Measurements from ENCODE around the gene SCNN1A.

SCNN1A gene

GRCh38 chr12:6380141-6381121 lies 5.1 kb upstream of the SCNN1A start:
- H3K27ac Mint-ChIP-seq (ENCODE audit: low read depth): peak overlapping the region; percentile 80
- peaks cover 2% of the 10 kb centered on the region for H3K36me3 Mint-ChIP-seq (ENCODE audit: insufficient read depth)
- H3K9me3 Mint-ChIP-seq: no peaks in the 10 kb centered on the region
- peaks cover 26% of the 10 kb centered on the region for H3K4me1 Mint-ChIP-seq
- H3K4me3 Mint-ChIP-seq: no peak overlapping the region
- ATAC-seq (replicated peaks; ENCODE audit: extremely low read depth, poor library complexity, severe bottlenecking) (no peak), DNase-seq (ENCODE audit: low spot score in 2 of 2) (no peak)
- peaks cover 52% of the 10 kb centered on the region for H3K27me3 Mint-ChIP-seq

GRCh38 chr12:6378709-6379472 lies 3.5 kb upstream of the SCNN1A start:
- no peak overlapping the region for H3K27ac Mint-ChIP-seq (ENCODE audit: low read depth)
- peaks cover 27% of the 10 kb centered on the region for H3K4me1 Mint-ChIP-seq
- peaks cover 38% of the 10 kb centered on the region for H3K27me3 Mint-ChIP-seq
- no peaks in the 10 kb centered on the region for H3K9me3 Mint-ChIP-seq
- peaks cover 2% of the 10 kb centered on the region for H3K36me3 Mint-ChIP-seq (ENCODE audit: insufficient read depth)
- no peak for ATAC-seq (replicated peaks; ENCODE audit: extremely low read depth, poor library complexity, severe bottlenecking)
- no peak for DNase-seq (ENCODE audit: low spot score in 2 of 2)
- H3K4me3 Mint-ChIP-seq: no peak overlapping the region

- peaks cover 23% of the 10 kb centered on the region for H3K4me1 Mint-ChIP-seq
- H3K9me3 Mint-ChIP-seq: no peaks in the 10 kb centered on the region
- H3K27ac Mint-ChIP-seq (ENCODE audit: low read depth): no peak overlapping the region
- peaks cover 2% of the 10 kb centered on the region for H3K36me3 Mint-ChIP-seq (ENCODE audit: insufficient read depth)
- no peak for ATAC-seq (replicated peaks; ENCODE audit: extremely low read depth, poor library complexity, severe bottlenecking)
- DNase-seq (ENCODE audit: low spot score in 2 of 2): no peak
- peaks cover 30% of the 10 kb centered on the region for H3K27me3 Mint-ChIP-seq
- no peak overlapping the region for H3K4me3 Mint-ChIP-seq
These were observed 2.3 kb upstream of the SCNN1A start for GRCh38 chr12:6377667-6377994.

DNA sequence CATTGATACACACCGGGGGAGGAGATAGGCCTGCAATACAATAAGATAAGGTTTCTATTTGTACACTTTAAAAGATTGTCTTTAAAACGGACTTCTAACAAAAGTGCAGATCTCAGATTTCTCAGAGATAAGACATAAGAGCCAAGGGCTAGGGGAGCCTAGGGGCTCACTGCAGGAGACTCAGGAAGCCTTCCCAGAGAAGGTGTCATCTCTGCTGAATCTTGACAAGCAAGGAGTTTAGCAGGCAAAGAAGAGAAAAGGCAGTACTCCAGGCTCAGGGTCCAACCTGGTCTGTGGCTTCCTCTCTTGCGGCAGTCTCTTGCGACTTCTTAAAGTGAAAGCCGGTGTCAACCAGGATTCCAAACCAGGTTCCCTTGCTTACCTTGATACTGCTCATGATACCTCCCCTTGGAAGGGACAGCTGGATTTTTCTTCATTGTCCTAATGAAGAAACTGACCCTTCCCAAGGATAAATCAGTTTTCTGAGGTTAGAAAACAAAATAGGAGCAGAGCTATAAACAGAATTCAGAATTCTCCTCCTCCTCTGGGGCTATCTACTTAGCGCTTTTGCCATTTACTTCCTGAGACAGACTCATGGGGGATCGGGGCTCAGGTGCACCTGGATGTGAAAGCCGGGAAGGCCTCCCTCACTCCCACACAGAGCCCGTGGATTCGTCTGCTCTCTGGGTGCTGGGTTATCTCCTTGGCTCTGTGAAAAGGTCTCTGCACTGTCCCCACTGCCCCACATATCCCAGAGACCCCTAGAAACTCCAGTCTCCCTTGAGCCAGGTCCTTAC lies 1.7 kb upstream of the SCNN1A start:
- H3K4me3 Mint-ChIP-seq: peak overlapping the region; percentile 67
- H3K9me3 Mint-ChIP-seq: no peaks in the 10 kb centered on the region
- peaks cover 27% of the 10 kb centered on the region for H3K4me1 Mint-ChIP-seq
- H3K36me3 Mint-ChIP-seq (ENCODE audit: insufficient read depth): peaks cover 2% of the 10 kb centered on the region
- no peak for DNase-seq (ENCODE audit: low spot score in 2 of 2)
- peak; percentile 54 for ATAC-seq (replicated peaks; ENCODE audit: extremely low read depth, poor library complexity, severe bottlenecking)
- H3K27me3 Mint-ChIP-seq: peaks cover 24% of the 10 kb centered on the region
- peak overlapping the region; percentile 76 for H3K27ac Mint-ChIP-seq (ENCODE audit: low read depth)

- peak overlapping the region; percentile 76 for H3K27ac Mint-ChIP-seq (ENCODE audit: low read depth)
These were observed 911 bp upstream of the SCNN1A start for GRCh38 chr12:6376079-6376869.

DNA sequence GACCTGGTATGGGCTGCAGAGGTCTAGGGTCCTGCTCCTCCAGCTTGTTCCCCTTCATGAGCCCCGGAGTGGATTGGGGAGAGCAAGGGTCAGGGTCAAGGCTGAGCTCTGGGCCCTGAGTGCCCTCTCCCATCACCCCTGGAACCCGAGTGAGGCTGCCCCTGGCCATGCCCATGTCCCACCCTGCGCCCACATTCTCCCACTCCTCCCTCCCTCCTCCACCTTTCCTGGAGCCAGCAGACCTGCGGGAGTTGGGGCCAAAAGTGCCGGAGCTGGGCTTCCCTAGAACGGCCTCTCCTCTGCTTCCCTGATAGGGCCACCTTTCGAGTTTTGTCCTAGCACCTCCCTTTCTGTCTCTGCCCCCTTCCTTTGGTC lies 590 bp downstream of the SCNN1A start:
- Mint-ChIP-seq H3K36me3 (ENCODE audit: insufficient read depth) (peaks cover 2% of the 10 kb centered on the region), H3K9me3 (no peaks in the 10 kb centered on the region), H3K27ac (ENCODE audit: low read depth) (no peak overlapping the region), H3K4me1 (peaks cover 27% of the 10 kb centered on the region), H3K4me3 (no peak overlapping the region), H3K27me3 (peaks cover 2% of the 10 kb centered on the region)
- no peak for DNase-seq (ENCODE audit: low spot score in 2 of 2)
- ATAC-seq (replicated peaks; ENCODE audit: extremely low read depth, poor library complexity, severe bottlenecking): no peak

More at GRCh38 chr12:6376079-6376869, 911 bp upstream of the SCNN1A start:
- H3K36me3 Mint-ChIP-seq (ENCODE audit: insufficient read depth): peaks cover 2% of the 10 kb centered on the region
- H3K27me3 Mint-ChIP-seq: peaks cover 17% of the 10 kb centered on the region
- H3K9me3 Mint-ChIP-seq: no peaks in the 10 kb centered on the region
- ATAC-seq (replicated peaks; ENCODE audit: extremely low read depth, poor library complexity, severe bottlenecking) (no peak), DNase-seq (ENCODE audit: low spot score in 2 of 2) (no peak)
- H3K4me1 Mint-ChIP-seq: peaks cover 27% of the 10 kb centered on the region
- peak overlapping the region; percentile 67 for H3K4me3 Mint-ChIP-seq

DNA sequence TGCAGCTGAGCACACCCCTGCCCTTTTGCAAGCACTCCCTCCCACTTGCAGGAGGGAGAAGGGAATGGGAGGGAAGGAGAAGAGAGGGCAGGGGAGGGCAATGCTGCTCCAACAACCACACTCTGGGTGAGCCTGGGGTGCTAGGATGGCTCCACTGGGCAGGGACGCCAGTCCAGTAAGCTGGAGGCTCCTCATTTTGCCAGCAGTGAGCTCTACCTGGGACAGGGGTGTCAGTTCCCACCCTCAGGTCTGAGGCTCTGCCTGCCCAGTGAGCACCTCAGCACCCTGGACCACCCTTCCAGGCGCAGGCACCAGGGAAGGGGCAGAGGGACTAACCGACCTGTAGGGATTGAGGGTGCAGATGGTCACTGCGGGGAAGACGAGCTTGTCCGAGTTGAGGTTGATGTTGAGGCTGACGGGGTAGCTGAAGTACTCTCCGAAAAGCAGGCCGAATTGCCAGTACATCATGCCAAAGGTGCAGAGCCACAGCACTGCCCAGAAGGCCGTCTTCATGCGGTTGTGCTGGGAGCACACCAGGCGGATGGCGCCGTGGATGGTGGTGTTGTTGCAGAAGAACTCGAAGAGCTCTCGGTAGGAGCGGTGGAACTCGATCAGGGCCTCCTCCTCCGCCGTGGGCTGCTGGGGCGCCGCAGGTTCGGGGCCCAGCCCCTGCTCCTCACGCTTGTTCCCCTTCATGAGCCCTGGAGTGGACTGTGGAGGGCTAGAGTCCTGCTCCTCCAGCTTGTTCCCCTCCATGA lies 1.2 kb downstream of the SCNN1A start:
- no peak for ATAC-seq (replicated peaks; ENCODE audit: extremely low read depth, poor library complexity, severe bottlenecking)
- peaks cover 27% of the 10 kb centered on the region for H3K4me1 Mint-ChIP-seq
- no peaks in the 10 kb centered on the region for H3K27me3 Mint-ChIP-seq
- H3K4me3 Mint-ChIP-seq: no peak overlapping the region
- peaks cover 2% of the 10 kb centered on the region for H3K36me3 Mint-ChIP-seq (ENCODE audit: insufficient read depth)
- no peak for DNase-seq (ENCODE audit: low spot score in 2 of 2)
- H3K27ac Mint-ChIP-seq (ENCODE audit: low read depth): no peak overlapping the region
- no peaks in the 10 kb centered on the region for H3K9me3 Mint-ChIP-seq

DNA sequence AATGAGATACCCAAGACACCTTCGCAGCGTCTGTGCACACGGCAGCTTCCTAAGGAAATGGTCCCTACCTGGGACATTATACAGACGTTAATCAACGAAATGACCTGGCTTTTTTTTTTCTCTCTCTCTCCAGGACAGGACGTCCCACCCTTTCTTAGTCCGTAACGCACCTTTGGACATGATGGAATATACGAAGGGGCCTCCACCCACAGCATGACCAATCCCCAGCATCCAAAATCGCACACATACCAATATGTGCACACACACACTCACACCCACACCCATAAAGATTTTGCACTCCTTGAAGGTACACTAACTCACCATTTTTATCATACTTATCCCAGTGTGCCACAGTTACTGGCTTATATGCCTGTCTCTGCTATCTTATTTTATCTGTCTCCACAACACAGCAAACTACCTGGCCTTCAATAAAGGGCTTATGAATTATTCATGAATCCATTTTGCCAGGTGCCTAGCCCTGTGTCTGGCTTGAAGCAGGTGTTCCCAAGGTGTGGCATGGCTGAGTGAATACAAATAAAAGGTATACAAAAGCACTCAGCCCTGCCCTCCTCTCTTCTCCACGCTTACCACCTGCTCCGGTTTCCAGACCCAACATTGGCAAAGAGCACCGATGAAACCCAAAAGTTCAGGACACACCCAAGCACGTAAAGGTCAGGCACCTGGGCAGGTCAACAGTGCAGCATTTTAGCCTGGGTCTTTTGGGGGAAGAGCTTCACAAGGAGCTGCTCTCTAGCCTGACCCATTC lies 2.2 kb downstream of the SCNN1A start:
- Mint-ChIP-seq H3K9me3 (no peaks in the 10 kb centered on the region), H3K27ac (ENCODE audit: low read depth) (no peak overlapping the region), H3K4me3 (no peak overlapping the region), H3K4me1 (peaks cover 27% of the 10 kb centered on the region), H3K36me3 (ENCODE audit: insufficient read depth) (peaks cover 2% of the 10 kb centered on the region), H3K27me3 (no peaks in the 10 kb centered on the region)
- ATAC-seq (replicated peaks; ENCODE audit: extremely low read depth, poor library complexity, severe bottlenecking): no peak
- DNase-seq (ENCODE audit: low spot score in 2 of 2): no peak

GRCh38 chr12:6372403-6373003 lies 2.9 kb downstream of the SCNN1A start:
- Mint-ChIP-seq H3K4me3 (no peak overlapping the region), H3K27me3 (no peaks in the 10 kb centered on the region), H3K4me1 (peaks cover 29% of the 10 kb centered on the region), H3K27ac (ENCODE audit: low read depth) (no peak overlapping the region), H3K9me3 (no peaks in the 10 kb centered on the region), H3K36me3 (ENCODE audit: insufficient read depth) (peaks cover 1% of the 10 kb centered on the region)
- ATAC-seq (replicated peaks; ENCODE audit: extremely low read depth, poor library complexity, severe bottlenecking): no peak
- no peak for DNase-seq (ENCODE audit: low spot score in 2 of 2)

- H3K27me3 Mint-ChIP-seq: no peaks in the 10 kb centered on the region
- H3K4me1 Mint-ChIP-seq: peaks cover 22% of the 10 kb centered on the region
- ATAC-seq (replicated peaks; ENCODE audit: extremely low read depth, poor library complexity, severe bottlenecking): no peak
- no peak for DNase-seq (ENCODE audit: low spot score in 2 of 2)
- no peak overlapping the region for H3K27ac Mint-ChIP-seq (ENCODE audit: low read depth)
- no peaks in the 10 kb centered on the region for H3K9me3 Mint-ChIP-seq
- H3K36me3 Mint-ChIP-seq (ENCODE audit: insufficient read depth): no peaks in the 10 kb centered on the region
- no peak overlapping the region for H3K4me3 Mint-ChIP-seq
These were observed 4.2 kb downstream of the SCNN1A start for GRCh38 chr12:6370994-6371754.
